HTERT RPE-1 (cell line): ENCODE data around the gene TMC8.
"Not testable (repeated sequence)": the region's sequence is repeated elsewhere in the genome, so short reads cannot be mapped to it uniquely, and the experiment has no call there.

ENCODE experiments used
- in situ Hi-C: fragments of 300-500 bp; cut with MboI; formaldehyde crosslinking; loops from 4 replicates; pipeline ENCODE4 v1.14.3; 2020; ENCODE audit warnings: low sequenced_read_pairs

TMC8 gene

DNA sequence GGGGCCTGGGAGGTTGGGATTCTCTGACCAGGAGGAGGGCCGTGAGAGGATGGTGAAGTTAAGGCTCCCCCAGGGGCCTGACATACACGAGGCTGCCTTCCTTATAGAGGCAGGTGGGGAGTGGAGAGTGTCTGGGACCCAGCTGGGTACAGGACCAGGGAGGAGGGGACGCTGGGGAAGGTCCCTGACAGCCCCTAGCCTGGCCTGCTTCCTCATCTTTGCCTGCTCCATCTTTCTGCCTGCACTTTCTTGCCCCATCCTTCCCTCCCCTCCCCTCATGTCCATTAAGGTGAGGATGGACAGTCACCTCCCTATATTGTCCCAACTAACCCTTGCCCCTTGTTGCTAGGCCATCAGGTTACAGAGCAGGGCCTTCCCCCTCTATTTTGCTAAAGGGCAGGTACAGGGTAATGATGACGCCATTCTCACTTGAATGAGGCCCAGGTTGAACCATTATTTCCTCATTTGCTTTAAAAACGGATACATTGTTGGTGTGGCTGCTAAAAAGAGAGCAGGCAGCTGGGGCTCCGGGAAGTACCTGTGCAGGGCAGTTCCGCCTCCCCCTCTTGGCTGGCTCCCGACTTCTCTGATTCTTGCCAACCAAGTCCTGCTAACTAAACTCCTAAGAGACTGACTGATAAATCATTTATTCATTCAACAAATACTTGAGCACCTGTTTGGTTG lies 16.9 kb downstream of the TMC8 start:
- in situ Hi-C loops = no loop called here

DNA sequence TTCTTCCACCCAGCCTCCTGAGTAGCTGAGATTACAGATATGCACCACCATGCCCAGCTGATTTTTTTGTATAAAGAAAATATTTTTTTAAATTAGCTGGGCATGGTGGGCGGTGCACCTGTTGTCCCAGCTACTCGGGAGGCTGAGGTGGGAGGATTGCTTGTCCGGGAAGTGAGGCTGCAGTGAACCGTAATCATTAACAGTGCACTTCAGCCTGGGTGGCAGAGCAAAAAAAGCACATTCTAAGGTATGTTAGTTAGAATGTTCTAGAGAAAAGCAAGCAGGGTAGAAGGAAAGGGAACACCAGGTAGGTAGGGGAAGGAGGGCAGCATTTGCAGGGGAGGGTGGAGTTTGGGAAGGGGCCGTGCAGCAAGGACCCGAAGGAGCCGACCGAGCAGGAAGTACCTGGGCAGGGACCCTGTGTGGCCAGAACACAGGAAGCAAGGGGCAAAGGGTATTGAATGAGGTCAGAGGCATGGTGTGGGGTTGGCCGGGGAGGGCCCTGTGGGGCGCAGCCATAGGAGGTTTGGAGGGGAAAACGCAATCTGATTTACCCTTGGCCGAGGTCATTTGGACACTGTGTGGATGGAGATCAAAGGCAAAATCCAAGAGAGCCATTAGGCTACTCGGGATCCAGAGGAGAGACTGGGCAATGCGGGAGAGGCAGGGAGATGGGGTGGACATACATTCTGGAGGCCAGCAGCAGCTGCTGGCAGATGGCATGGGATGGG lies 17.9 kb downstream of the TMC8 start:
- in situ Hi-C loops = no loop called here

DNA sequence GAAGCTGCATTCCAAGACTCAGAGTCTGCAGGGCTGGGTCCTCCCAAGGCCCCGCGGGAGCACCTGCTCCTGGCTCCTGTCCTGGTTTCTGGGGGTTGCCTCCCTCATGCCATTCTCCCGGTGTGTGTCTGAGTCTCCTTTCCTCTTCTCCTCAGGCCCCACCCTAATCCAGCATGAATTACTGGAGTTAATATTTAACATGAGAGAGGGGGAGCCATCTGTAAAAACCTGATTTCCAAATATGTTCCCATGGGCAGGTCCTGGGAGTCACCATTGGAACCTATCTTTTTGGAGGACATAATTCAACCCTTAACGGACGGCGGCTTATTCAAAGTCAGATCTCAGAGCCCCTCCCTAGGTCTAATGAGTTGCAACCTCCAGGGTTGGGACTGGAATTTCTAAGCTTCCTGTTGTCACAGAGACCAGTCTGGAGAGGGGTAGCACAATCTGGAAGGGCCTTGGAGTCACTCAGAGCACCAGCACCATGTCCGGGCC lies 21.0 kb downstream of the TMC8 start:
- in situ Hi-C loops = no loop called here

DNA sequence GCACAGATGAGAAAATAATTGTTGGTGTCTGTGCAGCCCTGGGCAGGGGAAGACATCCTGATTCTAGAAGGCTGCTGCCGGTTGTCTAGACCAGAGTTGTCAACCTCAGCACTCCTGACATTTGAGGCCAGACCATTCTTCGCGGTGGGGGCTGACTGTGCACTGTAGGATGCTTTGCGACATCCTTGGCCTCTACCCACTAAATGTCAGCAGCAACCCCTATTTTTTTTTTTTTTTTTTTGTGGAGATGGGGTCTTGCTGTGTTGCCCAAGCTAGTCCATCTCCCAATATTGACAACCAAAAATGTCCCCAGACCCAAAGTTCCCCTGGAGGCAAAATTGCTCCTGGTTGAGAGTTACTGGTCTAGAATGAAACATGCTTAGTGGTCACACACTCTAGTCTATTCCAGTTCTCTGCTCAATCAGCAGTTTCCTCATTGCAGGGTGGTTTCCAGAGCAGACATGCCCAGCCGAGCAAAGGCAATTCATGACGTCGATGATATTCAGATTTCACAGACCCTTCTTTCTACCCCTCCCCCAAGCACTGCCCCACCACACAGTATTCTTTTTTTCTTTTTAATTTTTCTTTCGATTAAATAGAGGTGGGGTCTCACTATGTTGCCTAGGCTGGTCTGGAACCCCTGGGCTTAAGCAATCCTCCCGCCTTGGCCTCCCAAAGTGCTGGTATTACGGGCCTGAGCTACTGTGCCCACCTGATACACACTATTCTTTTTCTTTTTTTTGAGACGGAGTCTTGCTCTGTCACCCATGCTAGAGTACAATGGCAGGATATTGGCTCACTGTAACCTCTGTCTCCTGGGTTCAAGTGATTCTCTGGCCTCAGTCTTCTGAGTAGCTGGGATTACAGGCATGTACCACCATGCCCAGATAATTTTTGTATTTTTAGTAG lies 24.6 kb downstream of the TMC8 start:
- in situ Hi-C loops = no loop called here

DNA sequence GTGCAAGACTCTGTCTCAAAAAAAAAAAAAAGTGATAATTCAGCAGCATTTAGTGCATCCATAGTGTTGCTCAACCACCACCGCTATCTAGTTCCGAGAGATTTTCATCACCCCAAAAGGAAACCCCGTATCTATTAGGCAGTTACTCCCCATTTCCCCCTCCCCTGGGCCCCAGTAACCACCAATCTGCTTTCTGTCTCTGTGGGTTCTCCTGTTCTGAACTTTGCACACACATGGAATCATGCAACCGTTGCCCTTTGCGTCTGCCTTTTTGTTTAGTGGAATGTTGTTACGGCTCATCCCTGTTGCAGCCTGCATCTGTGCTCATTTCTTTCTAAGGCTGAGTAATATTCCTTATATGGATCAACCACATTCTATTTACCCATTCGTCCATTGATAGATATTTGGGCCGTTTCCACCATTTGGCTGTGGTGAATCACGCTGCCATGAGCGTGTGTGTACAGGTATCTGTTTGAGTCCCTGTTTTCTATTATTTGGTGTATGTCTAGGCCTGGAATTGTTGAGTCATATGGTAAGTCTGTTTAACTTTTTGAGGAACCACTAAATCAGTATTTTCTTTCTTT lies 29.1 kb downstream of the TMC8 start:
- in situ Hi-C loops = no loop called here

DNA sequence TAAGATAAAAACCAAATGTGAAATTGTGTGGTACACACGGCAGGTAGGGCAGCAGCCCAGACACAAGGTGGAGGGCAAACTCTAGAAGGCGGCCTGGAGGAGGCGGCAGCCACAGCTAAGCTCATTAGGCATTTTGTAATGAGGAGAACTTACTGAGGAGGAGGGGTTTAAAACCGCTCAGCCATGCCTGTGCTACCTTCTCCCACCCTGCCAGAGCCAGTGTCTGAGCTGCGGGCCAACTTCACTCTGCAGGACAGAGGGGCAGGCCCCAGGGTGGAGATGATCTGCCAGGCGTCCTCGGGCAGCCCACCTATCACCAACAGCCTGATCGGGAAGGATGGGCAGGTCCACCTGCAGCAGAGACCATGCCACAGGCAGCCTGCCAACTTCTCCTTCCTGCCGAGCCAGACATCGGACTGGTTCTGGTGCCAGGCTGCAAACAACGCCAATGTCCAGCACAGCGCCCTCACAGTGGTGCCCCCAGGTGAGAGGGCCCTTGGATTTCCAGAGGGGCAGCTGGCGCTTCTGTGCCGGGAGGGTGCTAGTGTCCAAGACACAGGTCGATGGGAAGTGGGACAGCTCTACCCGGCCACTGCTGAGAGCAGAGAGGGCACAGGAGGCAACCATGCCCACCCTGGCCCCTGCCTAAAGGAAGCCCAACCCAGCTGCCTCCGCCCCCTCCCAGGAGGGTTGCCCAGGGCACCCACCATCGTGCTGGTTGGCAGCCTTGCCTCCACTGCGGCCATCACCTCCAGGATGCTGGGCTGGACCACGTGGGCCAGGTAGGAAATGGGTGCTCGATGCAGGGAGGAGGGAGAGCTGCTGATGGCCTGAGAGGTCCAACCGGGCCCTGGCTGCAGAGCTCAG lies 33.5 kb downstream of the TMC8 start:
- in situ Hi-C loops = no loop called here

DNA sequence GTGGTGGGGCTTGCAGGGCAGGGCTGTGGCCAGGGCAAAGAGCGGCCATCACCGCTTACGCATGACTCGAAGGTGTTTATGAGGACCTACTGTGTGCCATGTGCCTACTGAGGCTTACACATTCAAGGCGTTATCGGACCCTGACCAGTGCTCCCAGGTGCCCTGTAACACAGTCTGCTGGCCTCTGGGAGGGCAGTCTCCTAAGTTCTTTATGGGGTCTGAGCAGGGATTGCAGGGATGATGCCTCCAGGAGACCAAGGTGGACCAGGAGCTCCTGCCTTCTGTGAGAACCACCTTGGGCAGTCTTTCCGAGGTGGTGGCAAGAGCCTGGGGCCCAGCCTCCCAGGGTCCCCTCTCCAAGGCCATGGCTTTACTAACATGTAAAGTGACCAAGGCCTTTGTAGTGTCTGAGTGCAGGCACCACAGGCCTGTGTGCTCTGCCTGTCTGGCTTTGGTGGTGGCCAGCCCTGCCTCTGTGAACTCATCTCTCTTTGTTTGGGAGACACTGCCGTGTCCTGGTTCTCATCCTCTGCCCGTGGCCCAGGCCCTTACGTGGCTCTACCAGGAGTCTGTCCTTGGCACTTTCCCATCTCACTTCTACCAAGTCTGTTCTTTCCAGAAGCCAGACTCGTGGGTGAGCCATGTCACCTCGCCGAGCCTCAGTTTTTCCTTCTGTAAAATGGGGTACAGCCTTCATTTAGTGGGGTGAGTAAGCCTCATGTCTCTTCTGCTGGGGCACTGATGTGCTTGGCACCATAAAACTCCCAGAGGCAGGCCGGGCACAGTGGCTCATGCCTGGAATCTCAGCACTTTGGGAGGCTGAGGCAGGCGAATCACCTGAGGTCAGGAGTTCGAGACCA lies 34.4 kb downstream of the TMC8 start:
- in situ Hi-C loops = no loop called here

DNA sequence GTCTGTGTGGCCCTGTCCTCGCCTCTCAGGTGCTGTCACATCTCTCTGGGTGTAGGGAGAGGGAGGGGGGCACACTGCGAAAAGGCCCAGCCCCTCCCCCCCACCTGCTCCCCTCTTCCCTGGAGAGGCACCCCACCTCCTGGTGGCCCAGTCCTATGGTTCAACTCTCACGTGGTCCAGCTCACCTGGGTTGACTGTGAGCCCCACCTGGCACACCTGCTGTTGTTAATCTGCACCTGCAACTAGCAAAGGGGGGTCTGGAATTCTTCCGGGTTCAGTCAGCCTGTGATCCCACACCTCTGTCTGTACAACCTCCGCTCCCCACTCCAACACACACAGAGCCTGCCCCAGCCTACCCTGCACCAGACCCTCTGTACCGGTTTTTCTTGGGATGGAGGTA lies 35.8 kb downstream of the TMC8 start:
- in situ Hi-C loops = no loop called here

DNA sequence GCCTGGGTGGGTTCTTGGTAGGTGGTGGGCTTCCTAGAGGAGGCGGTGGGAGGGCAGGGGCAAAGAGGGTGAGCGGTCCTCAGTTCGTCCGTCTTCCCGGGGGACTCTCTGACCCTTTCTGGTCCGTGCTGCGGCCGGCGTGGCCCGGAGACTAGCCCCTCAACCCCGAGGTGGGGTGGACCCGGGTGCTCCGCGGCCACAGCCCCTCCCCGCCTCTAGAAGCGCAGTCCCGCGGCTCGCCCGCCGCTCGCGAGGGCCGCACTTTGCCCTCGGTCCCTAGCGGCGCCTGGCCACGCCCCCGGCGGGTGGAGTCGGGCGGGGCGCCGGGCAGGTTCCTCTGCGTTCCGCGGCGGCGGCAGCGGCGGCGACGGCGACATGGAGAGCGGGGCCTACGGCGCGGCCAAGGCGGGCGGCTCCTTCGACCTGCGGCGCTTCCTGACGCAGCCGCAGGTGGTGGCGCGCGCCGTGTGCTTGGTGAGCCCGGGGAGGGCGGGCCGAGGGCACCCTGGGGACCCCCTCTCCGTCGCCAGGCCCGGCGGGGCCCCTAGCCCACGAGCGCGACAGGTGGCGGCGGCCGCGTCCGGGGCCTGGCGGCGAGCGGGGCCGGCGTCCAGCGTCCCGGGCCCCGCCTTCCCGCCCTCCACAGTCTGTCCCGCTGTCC lies 37.8 kb downstream of the TMC8 start, which contains the start of gene SYNGR2:
SYNGR2 (plus strand) TSS at position 340 of the 661 bp plus-strand sequence; CDS start at position 376, 36 bp downstream.
- in situ Hi-C loops = no loop called here

DNA sequence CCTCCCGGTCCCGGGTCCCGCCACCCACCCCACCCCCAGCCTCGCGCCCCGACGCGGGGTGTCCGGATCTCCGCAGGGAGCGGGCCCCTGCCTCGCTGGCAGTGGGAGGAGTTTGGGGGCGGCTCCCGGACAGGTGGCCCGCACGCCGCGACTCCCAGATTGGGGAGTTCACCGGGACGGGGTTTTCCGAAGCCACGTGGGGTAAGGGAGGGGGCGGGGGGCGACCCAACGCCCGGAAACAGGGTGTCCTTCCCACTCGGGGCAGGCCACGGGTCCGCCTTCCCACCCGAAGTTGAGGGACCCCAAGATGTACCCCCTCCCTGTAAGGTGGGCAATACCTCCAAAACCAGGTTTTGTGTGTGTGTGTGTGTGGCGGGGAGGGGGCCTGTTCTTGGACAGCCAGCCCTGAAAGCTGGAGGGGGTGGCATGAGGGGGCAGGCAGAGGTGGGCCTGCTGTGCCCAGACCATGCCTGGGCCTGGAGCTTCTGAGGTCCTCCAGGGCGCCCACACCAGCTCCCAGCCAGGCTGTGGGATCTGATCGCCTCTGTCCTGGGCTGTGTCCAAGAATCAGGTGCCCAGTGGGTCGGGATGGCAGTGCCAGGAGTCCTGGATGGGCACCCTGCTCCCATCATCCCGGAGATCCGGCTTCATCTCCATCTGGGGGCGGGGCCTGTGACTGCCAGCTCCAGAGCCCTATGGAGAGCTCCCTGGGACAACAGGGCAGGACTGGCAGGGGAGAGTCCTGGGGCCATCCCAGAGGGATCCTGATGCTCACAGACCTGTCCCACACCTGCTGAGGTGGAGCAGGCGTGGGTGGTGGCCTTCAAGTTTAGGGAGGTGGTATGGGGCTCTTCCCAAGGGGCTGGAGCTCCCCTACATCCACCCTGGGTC lies 38.6 kb downstream of the TMC8 start:
- in situ Hi-C loops = no loop called here

DNA sequence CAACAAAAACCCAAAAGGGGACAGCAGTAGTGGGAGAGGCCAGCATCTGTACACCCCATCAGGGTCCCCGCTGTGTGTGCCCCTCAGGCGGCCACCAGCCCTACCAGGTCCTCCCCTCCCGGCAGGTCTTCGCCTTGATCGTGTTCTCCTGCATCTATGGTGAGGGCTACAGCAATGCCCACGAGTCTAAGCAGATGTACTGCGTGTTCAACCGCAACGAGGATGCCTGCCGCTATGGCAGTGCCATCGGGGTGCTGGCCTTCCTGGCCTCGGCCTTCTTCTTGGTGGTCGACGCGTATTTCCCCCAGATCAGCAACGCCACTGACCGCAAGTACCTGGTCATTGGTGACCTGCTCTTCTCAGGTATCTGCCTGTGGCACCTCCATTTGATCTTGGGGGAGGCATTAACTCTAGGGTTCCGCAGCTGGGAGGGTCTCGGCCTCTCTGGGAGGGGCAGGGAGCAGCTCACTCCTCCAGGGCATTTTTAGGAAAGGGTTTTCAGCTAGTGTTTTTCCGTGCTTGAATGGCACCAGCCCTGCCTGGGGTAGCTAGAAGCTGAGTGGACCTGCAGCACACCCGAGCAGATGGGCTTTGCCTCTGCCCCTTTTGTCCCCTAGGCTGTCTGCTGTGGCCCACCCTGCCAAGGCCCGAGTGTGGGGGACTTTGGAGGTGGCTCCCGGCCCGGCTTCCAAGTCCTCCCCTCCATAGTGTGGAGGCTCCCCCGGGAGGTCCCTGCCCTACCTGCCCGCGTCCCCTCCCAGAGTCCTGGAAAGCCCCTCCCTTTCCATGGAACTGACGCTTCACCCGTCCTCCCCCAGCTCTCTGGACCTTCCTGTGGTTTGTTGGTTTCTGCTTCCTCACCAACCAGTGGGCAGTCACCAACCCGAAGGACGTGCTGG lies 40.4 kb downstream of the TMC8 start:
- in situ Hi-C loops = no loop called here

DNA sequence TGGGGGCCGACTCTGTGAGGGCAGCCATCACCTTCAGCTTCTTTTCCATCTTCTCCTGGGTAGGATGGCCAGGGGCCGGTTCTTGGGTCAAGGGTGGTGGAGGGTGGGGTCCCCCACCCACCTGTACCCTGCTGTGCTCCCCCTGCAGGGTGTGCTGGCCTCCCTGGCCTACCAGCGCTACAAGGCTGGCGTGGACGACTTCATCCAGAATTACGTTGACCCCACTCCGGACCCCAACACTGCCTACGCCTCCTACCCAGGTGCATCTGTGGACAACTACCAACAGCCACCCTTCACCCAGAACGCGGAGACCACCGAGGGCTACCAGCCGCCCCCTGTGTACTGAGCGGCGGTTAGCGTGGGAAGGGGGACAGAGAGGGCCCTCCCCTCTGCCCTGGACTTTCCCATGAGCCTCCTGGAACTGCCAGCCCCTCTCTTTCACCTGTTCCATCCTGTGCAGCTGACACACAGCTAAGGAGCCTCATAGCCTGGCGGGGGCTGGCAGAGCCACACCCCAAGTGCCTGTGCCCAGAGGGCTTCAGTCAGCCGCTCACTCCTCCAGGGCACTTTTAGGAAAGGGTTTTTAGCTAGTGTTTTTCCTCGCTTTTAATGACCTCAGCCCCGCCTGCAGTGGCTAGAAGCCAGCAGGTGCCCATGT lies 41.1 kb downstream of the TMC8 start:
- in situ Hi-C loops = not testable (repeated sequence)

DNA sequence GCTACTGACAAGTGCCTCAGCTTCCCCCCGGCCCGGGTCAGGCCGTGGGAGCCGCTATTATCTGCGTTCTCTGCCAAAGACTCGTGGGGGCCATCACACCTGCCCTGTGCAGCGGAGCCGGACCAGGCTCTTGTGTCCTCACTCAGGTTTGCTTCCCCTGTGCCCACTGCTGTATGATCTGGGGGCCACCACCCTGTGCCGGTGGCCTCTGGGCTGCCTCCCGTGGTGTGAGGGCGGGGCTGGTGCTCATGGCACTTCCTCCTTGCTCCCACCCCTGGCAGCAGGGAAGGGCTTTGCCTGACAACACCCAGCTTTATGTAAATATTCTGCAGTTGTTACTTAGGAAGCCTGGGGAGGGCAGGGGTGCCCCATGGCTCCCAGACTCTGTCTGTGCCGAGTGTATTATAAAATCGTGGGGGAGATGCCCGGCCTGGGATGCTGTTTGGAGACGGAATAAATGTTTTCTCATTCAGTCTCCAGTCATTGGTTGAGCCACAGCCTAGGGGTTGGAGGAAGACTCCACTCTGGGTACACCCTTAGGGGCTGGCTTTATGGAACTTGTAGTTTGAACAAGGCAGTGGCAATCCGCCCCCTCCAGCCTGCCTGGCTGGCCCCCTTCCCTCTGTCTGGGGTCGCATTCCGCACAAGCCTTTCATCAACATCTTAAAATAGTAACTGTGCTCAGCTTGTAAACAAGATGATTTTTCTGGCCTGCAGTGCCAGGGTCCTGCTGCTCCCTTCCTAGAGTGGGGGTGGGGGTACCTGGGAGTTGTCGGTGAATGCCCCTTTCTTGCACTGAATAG lies 41.9 kb downstream of the TMC8 start:
- in situ Hi-C loops = no loop called here

DNA sequence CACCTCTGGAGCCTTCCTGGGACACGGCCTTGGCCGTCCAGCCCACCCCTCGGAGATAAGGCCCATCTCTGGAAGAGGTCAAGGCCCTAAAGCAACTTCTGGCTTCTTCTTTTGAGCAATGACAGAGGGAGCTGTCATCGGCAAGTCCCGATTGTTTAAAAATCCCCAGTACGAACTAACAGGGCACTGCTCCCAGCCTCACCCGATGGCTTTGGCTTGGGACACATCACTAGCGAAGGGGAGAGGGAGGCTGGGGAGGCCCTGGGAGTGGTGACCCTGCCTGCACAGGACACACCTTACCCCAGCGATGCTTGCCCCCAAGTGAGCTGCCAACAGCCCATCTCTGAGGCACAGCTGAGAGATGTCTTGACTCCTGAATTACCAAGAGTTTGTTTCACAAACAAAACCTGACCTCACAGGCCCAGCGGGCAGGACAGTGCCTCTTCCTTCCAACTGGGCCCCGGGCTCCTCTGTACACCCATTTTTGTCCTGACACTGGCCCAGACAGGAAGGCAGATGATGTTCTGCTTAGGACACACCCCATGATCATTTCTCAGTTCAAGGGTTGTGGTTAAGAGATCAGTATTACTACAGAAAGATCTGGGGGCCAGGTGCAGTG lies 42.6 kb downstream of the TMC8 start:
- in situ Hi-C loops = no loop called here
